B cell (primary cell): ENCODE data around the gene SYNE2. TPM values are rescaled to one million over a fixed set of nuclear protein-coding genes. Genes with fewer than 3 reads are reported as not detected.

Experiments
- ATAC-seq: fragments of 200-7000 bp; cut with Tn5 transposase; one replicate; pipeline ENCODE4 v1.10.0; 2021; ENCODE audit warnings: low read depth, mild to moderate bottlenecking, moderate number of reproducible peaks, moderate library complexity
- CTCF ChIA-PET: fragments of 350-600 bp; sonication (Branson Sonifier 250); formaldehyde crosslinking; loops from one replicate; lab custom pipeline; 2021; ENCODE audit warnings: antibody characterized with exemption, inconsistent platforms; lab: Charles Lee
- POLR2A ChIA-PET: fragments of 350-600 bp; sonication (Branson Sonifier 250); formaldehyde crosslinking; loops from one replicate; lab custom pipeline; 2021; ENCODE audit warnings: antibody characterized with exemption; lab: Charles Lee
- DNase-seq: peaks from one replicate; pipeline ENCODE4 v3.0.0; 2013
- H2AFZ ChIP-seq: 2 replicates; pipeline ENCODE4 v1.6.1; 2012; ENCODE audit warnings: mild to moderate bottlenecking, low read depth, low read length; ENCODE audit not compliant: insufficient read depth, poor library complexity, severe bottlenecking
- H3K27ac ChIP-seq, 2 donors: 1 replicate in 1 of 2; 2 replicates in 1 of 2; pipeline ENCODE4 v1.5.1; 2012 to 2013; ENCODE audit warnings: low read length in 2 of 2, mild to moderate bottlenecking in 2 of 2, moderate library complexity in 1 of 2
- H3K27me3 ChIP-seq, 4 experiments: fragments of 200-600 bp in 1 of 4; sonication (generic) in 1 of 4; replicated peaks in 1 of 4; 1 replicate in 2 of 4; 2 replicates in 2 of 4; pipeline versions ENCODE4 v1.6.1 to v1.7.0; 2013 to 2016; ENCODE audit warnings: low read length in 3 of 4, mild to moderate bottlenecking in 2 of 4, mixed read lengths in 1 of 4, moderate library complexity in 1 of 4; ENCODE audit not compliant: insufficient read depth in 4 of 4, control insufficient read depth in 3 of 4; ENCODE audit errors: control extremely low read depth in 1 of 4
- H3K36me3 ChIP-seq, 2 experiments: replicated peaks in 1 of 2; 1 replicate in 1 of 2; 2 replicates in 1 of 2; pipeline versions ENCODE4 v1.6.1 to v1.7.1; 2013; ENCODE audit warnings: low read length in 1 of 2; ENCODE audit not compliant: insufficient read depth in 2 of 2, control insufficient read depth in 1 of 2; ENCODE audit errors: control extremely low read depth in 1 of 2, extremely low read depth in 1 of 2
- H3K4me1 ChIP-seq, 2 donors: fragments of 200-600 bp in 1 of 2; sonication (generic) in 1 of 2; 1 replicate in 1 of 2; 2 replicates in 1 of 2; pipeline versions ENCODE4 v1.5.1 to v1.6.1; 2013 to 2017; ENCODE audit warnings: low read length in 2 of 2; ENCODE audit not compliant: control insufficient read depth in 2 of 2, insufficient read depth in 2 of 2
- H3K4me2 ChIP-seq: replicated peaks from 2 replicates; pipeline ENCODE3; 2012; ENCODE audit warnings: mild to moderate bottlenecking, low read depth, low read length; ENCODE audit not compliant: poor library complexity, severe bottlenecking
- H3K4me3 ChIP-seq, 5 experiments: fragments of 200-600 bp in 1 of 5; sonication (generic) in 1 of 5; 1 replicate in 3 of 5; 2 replicates in 2 of 5; pipeline versions ENCODE4 v1.5.1 to v1.7.0; 2011 to 2016; ENCODE audit warnings: low read length in 4 of 5, mild to moderate bottlenecking in 4 of 5, low read depth in 2 of 5, control low read depth in 1 of 5, moderate library complexity in 1 of 5; ENCODE audit not compliant: insufficient read depth in 1 of 5; ENCODE audit errors: control extremely low read depth in 1 of 5, extremely low read depth in 1 of 5
- H3K79me2 ChIP-seq: fragments of 200-600 bp; sonication (generic); one replicate; pipeline ENCODE4 v1.6.0; 2016; ENCODE audit warnings: low read length; ENCODE audit not compliant: control insufficient read depth, insufficient read depth
- H3K9ac ChIP-seq: fragments of 200-600 bp; sonication (generic); 2 replicates; pipeline ENCODE4 v1.6.1; 2017; ENCODE audit warnings: mild to moderate bottlenecking, low read length, moderate library complexity
- H3K9me3 ChIP-seq, 3 donors: one replicate each; pipeline versions ENCODE4 v1.6.1 to v1.7.1; 2013; ENCODE audit warnings: low read length in 2 of 3; ENCODE audit not compliant: control insufficient read depth in 2 of 3, insufficient read depth in 1 of 3; ENCODE audit errors: control extremely low read depth in 1 of 3
- H4K20me1 ChIP-seq: 2 replicates; pipeline ENCODE4 v1.6.0; 2012; ENCODE audit warnings: mild to moderate bottlenecking, low read length; ENCODE audit not compliant: insufficient read depth, control insufficient read depth, poor library complexity, severe bottlenecking
- H3K27ac Mint-ChIP-seq: one replicate; pipeline ENCODE4 v1.8.0; 2021; ENCODE audit warnings: mixed read lengths
- H3K27me3 Mint-ChIP-seq: one replicate; pipeline ENCODE4 v1.8.0; 2021; ENCODE audit warnings: mixed read lengths
- H3K4me1 Mint-ChIP-seq: one replicate; pipeline ENCODE4 v1.8.0; 2021; ENCODE audit warnings: mixed read lengths
- H3K4me3 Mint-ChIP-seq: one replicate; pipeline ENCODE4 v1.8.0; 2021; ENCODE audit warnings: mixed read lengths
- H3K9me3 Mint-ChIP-seq: one replicate; pipeline ENCODE4 v1.8.0; 2022; ENCODE audit warnings: mixed read lengths; ENCODE audit not compliant: insufficient read depth
- CTCF ChIP-seq: fragments of 200-600 bp; IDR thresholded peaks from one replicate; pipeline ENCODE4 v1.8.0; 2022; ENCODE audit warnings: antibody characterized with exemption, mild to moderate bottlenecking
- EZH2 ChIP-seq: IDR thresholded peaks from 2 replicates; pipeline ENCODE4 v1.6.1; 2012; ENCODE audit warnings: borderline replicate concordance, low read depth, mild to moderate bottlenecking, moderate library complexity, low read length; ENCODE audit not compliant: insufficient read depth, poor library complexity, severe bottlenecking
- WGBS: methylation state at CpG from one replicate; pipeline ENCODE4 v1.1.5; 2013; ENCODE audit warnings: missing lambda C conversion rate; ENCODE audit not compliant: insufficient coverage; 5-methylcytosine and 5-hydroxymethylcytosine counted together
- intact Hi-C: fragments of 100-400 bp; cut with micrococcal nuclease; formaldehyde crosslinking; loops from one replicate; pipeline ENCODE4 v1.10.0; 2022
- polyA plus RNA-seq: library from polyadenylated mRNA; depleted of rRNA; stranded (reverse); fragments of >200 nt; gene quantifications from 2 replicates; pipeline ENCODE4 v1.2.3, GENCODE V29; 2012
- total RNA-seq, 2 donors: library from RNA; stranded (reverse); fragments of 120-200 nt in 1 of 2; gene quantifications; 1 replicate in 1 of 2; 2 replicates in 1 of 2; pipeline versions ENCODE4 v1.2.3 to v1.2.4, GENCODE V29; 2013 to 2022

SYNE2 gene
- total and polyA plus RNA-seq, 2 donors (not counting 1 experiment from before 2014, with no cell fraction given), result 39.5 to 105 TPM

- Histone ChIP-seq H3K27ac (no peak overlapping the region), H3K79me2 (no peaks in the 10 kb centered on the region), H3K9ac (no peak overlapping the region), H2AFZ (no peak overlapping the region), H3K4me1 (peaks cover 47 to 48% of the 10 kb centered on the region in 2 donors), H3K36me3 (peaks cover 12 to 66% of the 10 kb centered on the region in 2 experiments), H3K4me2 (no peak overlapping the region), H3K9me3 (no peaks in the 10 kb centered on the region), H3K27me3 (no peaks in the 10 kb centered on the region), H4K20me1 (no peaks in the 10 kb centered on the region), H3K4me3 (no peak overlapping the region)
- intact Hi-C loops, result loop anchor here (2.0 kb wide), 1 partner anchor 19 kb away; no protein-coding TSS in a partner anchor
- no peak for TF ChIP-seq EZH2
- no peak for TF ChIP-seq CTCF
- Mint-ChIP-seq H3K4me3 (peak overlapping the region; percentile 61), H3K9me3 (no peaks in the 10 kb centered on the region), H3K27me3 (no peaks in the 10 kb centered on the region), H3K4me1 (peaks cover 49% of the 10 kb centered on the region), H3K27ac (peak overlapping the region; percentile 5)
- no peak for ATAC-seq
- ChIA-PET CTCF (interaction anchor here (3.4 to 4.7 kb wide), 2 partner anchors 19 to 79 kb away, joined by 13 to 24 read pairs; partner anchors contain the start of gene ESR2), POLR2A (interaction anchor here (1.1 kb wide), 1 partner anchor 10 kb away, joined by 3 read pairs; no protein-coding TSS in a partner anchor)
- WGBS, result 95% methylated on average over 11 of the region's 13 CpGs
- no peak for DNase-seq
Measured at GRCh38 chr14:64215978-64216377, 363.2 kb downstream of the SYNE2 start.

DNA sequence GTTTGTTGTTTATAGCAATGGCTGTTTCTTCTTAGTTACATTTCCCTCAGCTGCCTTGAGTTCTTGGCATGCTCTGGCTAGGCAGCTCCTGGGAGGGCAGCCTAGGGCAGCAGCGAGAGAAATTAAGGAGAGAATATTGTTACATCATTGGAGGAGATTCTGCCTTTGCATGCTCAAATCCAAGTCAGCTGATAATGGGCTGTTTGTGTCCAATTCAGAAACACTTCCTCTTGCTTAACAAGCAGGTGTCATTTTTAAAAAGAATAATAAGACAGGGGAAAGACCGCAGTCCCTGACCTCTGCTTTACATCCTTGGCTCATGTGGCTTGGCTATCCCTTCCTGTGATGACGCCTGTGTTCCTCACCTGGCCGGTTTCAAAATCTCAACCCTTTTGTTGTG is 364.5 kb downstream of the SYNE2 start:
- CTCF ChIA-PET, result interaction anchor here (1.0 to 4.7 kb wide), 4 partner anchors 14 to 86 kb away, joined by 3 to 24 read pairs (median 10); partner anchors contain the start of gene ESR2
- DNase-seq (peak; percentile 66), ATAC-seq (peak; percentile 69)
- H3K79me2 ChIP-seq, result no peaks in the 10 kb centered on the region
- H3K27ac ChIP-seq, result peak overlapping the region in 1 of 2 donors; percentile 3
- no peak overlapping the region for H3K4me3 ChIP-seq
- no peaks in the 10 kb centered on the region for H3K9me3 ChIP-seq
- peaks cover 6 to 56% of the 10 kb centered on the region in 2 experiments for H3K36me3 ChIP-seq
- H3K9ac ChIP-seq, result no peak overlapping the region
- intact Hi-C loops, result loop anchor here (1.0 to 2.0 kb wide), 3 partner anchors 8 to 21 kb away; no protein-coding TSS in a partner anchor
- Mint-ChIP-seq H3K27me3 (no peaks in the 10 kb centered on the region), H3K4me3 (peak overlapping the region; percentile 61), H3K27ac (peak overlapping the region; percentile 78), H3K9me3 (no peaks in the 10 kb centered on the region), H3K4me1 (peaks cover 55% of the 10 kb centered on the region)
- peak overlapping the region; percentile 48 for H3K4me2 ChIP-seq
- peaks cover 53 to 55% of the 10 kb centered on the region in 2 donors for H3K4me1 ChIP-seq
- no peaks in the 10 kb centered on the region for H3K27me3 ChIP-seq
- 17% methylated on average over 1 of the region's 4 CpGs for WGBS
- POLR2A ChIA-PET, result interaction anchor here (1.0 to 2.4 kb wide), 2 partner anchors 15 to 18 kb away, joined by 3 to 22 read pairs; no protein-coding TSS in a partner anchor
- H2AFZ ChIP-seq, result no peak overlapping the region
- no peaks in the 10 kb centered on the region for H4K20me1 ChIP-seq
- TF ChIP-seq CTCF (no peak), EZH2 (no peak)
